CD4-positive, CD25-positive, alpha-beta regulatory T cell (primary cell): ENCODE measurements around the gene DNAH8. TPM values are rescaled to one million over a fixed set of nuclear protein-coding genes. Genes with fewer than 3 reads are reported as not detected.

Source experiments
- ATAC-seq, 2 donors: fragments of 150-1000 bp; cut with Tn5 transposase; one replicate each; pipeline ENCODE4 v1.10.0; 2021; ENCODE audit warnings: low read depth in 2 of 2, moderate number of reproducible peaks in 2 of 2, moderate library complexity in 1 of 2
- DNase-seq, 3 donors: peaks; one replicate each; pipeline versions ENCODE4 v3.0.0 to v3.0.0-alpha.2; 2012 to 2022; ENCODE audit warnings: mixed read lengths in 1 of 3
- H3K27ac ChIP-seq: one replicate; pipeline ENCODE4 v1.7.0; 2013; ENCODE audit warnings: mild to moderate bottlenecking, low read length; ENCODE audit not compliant: insufficient read depth, poor library complexity, severe bottlenecking
- H3K27me3 ChIP-seq: one replicate; pipeline ENCODE4 v1.7.0; 2013; ENCODE audit warnings: low read length; ENCODE audit not compliant: control insufficient read depth, insufficient read depth
- H3K36me3 ChIP-seq: one replicate; pipeline ENCODE4 v1.7.0; 2013; ENCODE audit warnings: mild to moderate bottlenecking, low read length, moderate library complexity; ENCODE audit not compliant: control insufficient read depth, insufficient read depth
- H3K4me1 ChIP-seq: 2 replicates; pipeline ENCODE4 v1.7.0; 2013; ENCODE audit warnings: mild to moderate bottlenecking, low read length; ENCODE audit not compliant: insufficient read depth, control insufficient read depth, poor library complexity, severe bottlenecking
- H3K4me3 ChIP-seq: one replicate; pipeline ENCODE4 v1.7.0; 2013; ENCODE audit warnings: low read depth, mild to moderate bottlenecking, low read length, moderate library complexity
- H3K9me3 ChIP-seq, 2 experiments: 1 replicate in 1 of 2; 2 replicates in 1 of 2; pipeline ENCODE4 v1.7.0; 2013; ENCODE audit warnings: low read length in 2 of 2, mild to moderate bottlenecking in 1 of 2, moderate library complexity in 1 of 2; ENCODE audit not compliant: control insufficient read depth in 2 of 2
- H3K27ac Mint-ChIP-seq, 3 donors: one replicate each; pipeline ENCODE4 v1.8.0; 2020 to 2022; ENCODE audit warnings: mild to moderate bottlenecking in 3 of 3, mixed read lengths in 3 of 3, moderate library complexity in 2 of 3
- H3K27me3 Mint-ChIP-seq: one replicate; pipeline ENCODE4 v1.8.0; 2022; ENCODE audit warnings: mild to moderate bottlenecking, mixed read lengths
- H3K36me3 Mint-ChIP-seq: one replicate; pipeline ENCODE4 v1.8.0; 2020; ENCODE audit warnings: mixed read lengths
- H3K4me1 Mint-ChIP-seq, 4 donors: one replicate each; pipeline ENCODE4 v1.8.0; 2020 to 2022; ENCODE audit warnings: mixed read lengths in 4 of 4, mild to moderate bottlenecking in 1 of 4
- H3K4me3 Mint-ChIP-seq, 4 donors: one replicate each; pipeline ENCODE4 v1.8.0; 2020 to 2022; ENCODE audit warnings: mild to moderate bottlenecking in 4 of 4, mixed read lengths in 4 of 4, moderate library complexity in 3 of 4
- H3K9me3 Mint-ChIP-seq, 7 donors: one replicate each; pipeline ENCODE4 v1.8.0; 2020 to 2022; ENCODE audit warnings: mixed read lengths in 7 of 7, mild to moderate bottlenecking in 3 of 7, moderate library complexity in 2 of 7
- polyA plus RNA-seq, 4 donors: library from polyadenylated mRNA; unstranded; fragments of 300-500 nt; fragmentation: Illumina TruSeq; gene quantifications; one replicate each; pipeline ENCODE4 v1.2.3, GENCODE V29; 2021
- total RNA-seq: library from RNA; stranded (reverse); gene quantifications from one replicate; pipeline ENCODE4 v1.2.3, GENCODE V29; 2022

Gene DNAH8
- total and polyA plus RNA-seq, 5 donors from 2014 or later, result 0.05 to 1.2 (median 0.57) TPM

DNA sequence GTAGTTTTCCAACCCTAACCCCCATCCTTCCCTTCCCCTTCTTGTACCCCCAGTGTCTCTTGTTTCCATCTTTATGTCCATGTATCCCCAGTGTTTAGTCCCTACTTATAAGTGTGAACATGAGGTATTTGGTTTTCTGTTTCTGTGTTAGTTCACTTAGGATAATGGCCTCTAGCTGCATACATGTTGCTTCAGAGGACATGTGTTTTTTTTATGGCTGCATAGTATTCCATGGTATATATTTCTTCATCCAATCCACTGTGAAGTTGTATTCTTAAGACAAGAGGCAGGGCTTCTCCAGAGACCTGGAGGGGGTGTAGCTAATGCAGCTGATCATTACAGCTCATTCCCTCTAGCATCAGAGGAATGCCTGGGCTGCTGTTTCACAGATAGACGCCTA is 4.2 kb downstream of the DNAH8 start:
- H3K9me3 Mint-ChIP-seq, result peaks cover 0 to 8% (median 4%) of the 10 kb centered on the region in 7 donors

DNA sequence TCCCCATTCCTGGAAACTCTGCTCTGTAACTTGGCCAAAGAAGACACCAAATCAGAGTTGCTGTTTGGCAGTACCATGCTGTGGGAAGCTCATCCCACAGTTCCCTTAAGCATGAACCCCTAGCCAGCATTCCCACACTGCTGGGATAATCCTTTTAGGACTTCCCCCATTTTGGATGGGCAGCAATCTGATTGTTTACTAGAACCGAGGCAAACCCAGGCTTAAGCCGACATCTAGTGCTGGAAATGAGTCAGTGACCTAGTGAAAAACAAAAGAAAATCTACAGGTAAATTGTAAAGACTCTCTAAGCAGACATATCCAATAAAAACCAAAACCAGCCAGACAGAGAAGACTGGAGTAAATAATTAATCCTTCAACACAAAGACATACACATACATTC is 5.2 kb downstream of the DNAH8 start:
- peaks cover 3% of the 10 kb centered on the region for H3K4me1 ChIP-seq
- H3K4me3 ChIP-seq, result no peak overlapping the region
- H3K27ac Mint-ChIP-seq, result no peak overlapping the region
- peaks cover 0 to 4% (median 0%) of the 10 kb centered on the region in 4 donors for H3K4me1 Mint-ChIP-seq
- H3K36me3 ChIP-seq, result no peaks in the 10 kb centered on the region
- peaks cover 0 to 8% (median 4%) of the 10 kb centered on the region in 7 donors for H3K9me3 Mint-ChIP-seq
- ATAC-seq, result no peak
- peaks cover 3 to 6% of the 10 kb centered on the region in 2 experiments for H3K9me3 ChIP-seq
- no peaks in the 10 kb centered on the region for H3K36me3 Mint-ChIP-seq
- H3K27me3 Mint-ChIP-seq, result peaks cover 63% of the 10 kb centered on the region
- H3K4me3 Mint-ChIP-seq, result no peak overlapping the region
- peaks cover 45% of the 10 kb centered on the region for H3K27me3 ChIP-seq
- no peak for DNase-seq
- no peak overlapping the region for H3K27ac ChIP-seq

More for the DNA sequence above, 4.2 kb downstream of the DNAH8 start:
- no peak overlapping the region for H3K4me3 Mint-ChIP-seq
- no peak overlapping the region for H3K27ac Mint-ChIP-seq
- peaks cover 0 to 4% (median 2%) of the 10 kb centered on the region in 4 donors for H3K4me1 Mint-ChIP-seq
- H3K27me3 ChIP-seq, result peaks cover 50% of the 10 kb centered on the region
- H3K27ac ChIP-seq, result no peak overlapping the region
- peaks cover 8% of the 10 kb centered on the region for H3K4me1 ChIP-seq
- no peaks in the 10 kb centered on the region for H3K36me3 ChIP-seq
- H3K9me3 ChIP-seq, result peaks cover 3 to 6% of the 10 kb centered on the region in 2 experiments
- no peaks in the 10 kb centered on the region for H3K36me3 Mint-ChIP-seq
- H3K27me3 Mint-ChIP-seq, result peaks cover 70% of the 10 kb centered on the region
- ATAC-seq (no peak), DNase-seq (no peak)
- no peak overlapping the region for H3K4me3 ChIP-seq

DNA sequence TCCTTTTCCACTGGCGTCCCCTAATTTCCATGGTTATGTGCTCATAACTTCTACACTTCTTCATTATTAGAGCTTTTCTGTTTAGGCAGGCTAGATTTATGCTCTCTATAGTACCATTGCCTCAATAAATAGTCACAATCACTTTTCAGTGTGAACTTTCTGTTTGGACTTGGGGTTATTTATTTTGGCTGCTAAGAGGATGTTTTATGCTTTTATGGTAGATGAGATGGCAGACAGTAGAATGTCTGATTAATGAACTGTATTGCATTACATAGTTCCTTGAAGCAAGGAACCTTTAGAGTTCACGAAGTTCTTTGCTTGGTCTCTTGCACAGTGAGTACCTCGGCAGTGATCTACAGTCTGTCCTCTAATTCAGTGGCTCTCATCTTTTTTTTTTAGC is 6.9 kb downstream of the DNAH8 start:
- Histone ChIP-seq H3K9me3 (peaks cover 3 to 6% of the 10 kb centered on the region in 2 experiments), H3K4me3 (no peak overlapping the region), H3K27ac (no peak overlapping the region), H3K27me3 (peaks cover 36% of the 10 kb centered on the region), H3K36me3 (no peaks in the 10 kb centered on the region), H3K4me1 (no peaks in the 10 kb centered on the region)
- no peaks in the 10 kb centered on the region for H3K4me1 Mint-ChIP-seq
- H3K36me3 Mint-ChIP-seq, result no peaks in the 10 kb centered on the region
- no peak for ATAC-seq
- H3K27me3 Mint-ChIP-seq, result peaks cover 46% of the 10 kb centered on the region
- DNase-seq, result no peak
- no peak overlapping the region for H3K27ac Mint-ChIP-seq
- peaks cover 0 to 8% (median 4%) of the 10 kb centered on the region in 7 donors for H3K9me3 Mint-ChIP-seq
- no peak overlapping the region for H3K4me3 Mint-ChIP-seq

DNA sequence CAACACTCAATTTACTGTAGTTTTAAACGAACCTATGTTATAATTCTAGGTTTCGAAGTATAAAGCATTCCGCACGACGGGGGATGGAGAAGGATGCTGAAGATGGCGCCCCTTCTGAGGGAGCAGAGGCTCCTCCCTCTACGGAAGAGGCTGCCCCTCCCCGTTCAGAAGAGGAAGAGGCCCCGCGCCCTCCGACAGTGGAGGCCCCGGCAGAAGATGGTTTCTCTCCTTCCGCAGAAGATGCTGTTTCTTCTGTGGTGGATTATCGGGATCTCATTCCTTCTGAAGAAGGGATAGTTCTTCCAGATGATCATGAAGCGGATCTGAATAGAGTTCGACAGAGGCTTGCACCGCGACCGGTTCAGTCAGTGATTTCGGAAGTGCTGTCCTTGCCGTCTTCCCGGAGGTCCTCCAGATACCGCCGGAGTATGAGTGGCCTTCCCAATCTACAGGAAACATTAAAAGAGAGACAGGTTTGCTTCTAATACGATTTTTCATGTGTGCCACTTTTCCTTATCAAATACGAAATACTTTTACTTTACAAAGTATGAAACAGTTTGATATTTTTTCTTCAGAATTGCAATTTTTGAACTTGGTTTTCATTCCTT is 7.7 kb downstream of the DNAH8 start:
- Histone ChIP-seq H3K4me1 (no peaks in the 10 kb centered on the region), H3K36me3 (no peaks in the 10 kb centered on the region), H3K9me3 (peaks cover 3 to 6% of the 10 kb centered on the region in 2 experiments), H3K27ac (no peak overlapping the region), H3K27me3 (peaks cover 33% of the 10 kb centered on the region), H3K4me3 (no peak overlapping the region)
- Mint-ChIP-seq H3K27ac (no peak overlapping the region), H3K27me3 (peaks cover 38% of the 10 kb centered on the region), H3K9me3 (peaks cover 0 to 8% (median 4%) of the 10 kb centered on the region in 7 donors), H3K4me3 (no peak overlapping the region), H3K4me1 (no peaks in the 10 kb centered on the region), H3K36me3 (no peaks in the 10 kb centered on the region)
- ATAC-seq, result no peak
- no peak for DNase-seq

DNA sequence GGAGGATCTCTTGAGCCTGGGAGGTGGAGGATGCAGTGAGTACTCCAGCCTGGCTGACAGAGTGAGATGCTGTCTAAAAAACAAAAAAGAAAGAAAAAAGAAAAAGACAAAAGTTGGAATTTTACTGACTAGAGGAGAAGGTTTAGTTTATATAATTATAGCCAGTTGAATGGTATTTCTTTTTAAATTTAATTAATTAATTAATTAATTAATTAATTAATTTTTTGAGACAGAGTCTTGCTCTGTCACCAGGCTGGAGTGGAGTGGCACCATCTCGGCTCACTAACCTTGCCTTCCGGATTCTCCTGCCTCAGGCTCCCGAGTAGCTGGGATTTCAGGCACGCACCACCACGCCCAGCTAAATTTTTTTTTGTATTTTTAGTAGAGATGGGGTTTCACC is 8.7 kb downstream of the DNAH8 start:
- Mint-ChIP-seq H3K4me1 (no peaks in the 10 kb centered on the region), H3K27ac (no peak overlapping the region), H3K4me3 (no peak overlapping the region), H3K9me3 (peaks cover 0 to 8% (median 4%) of the 10 kb centered on the region in 7 donors), H3K36me3 (no peaks in the 10 kb centered on the region), H3K27me3 (peaks cover 37% of the 10 kb centered on the region)
- Histone ChIP-seq H3K36me3 (no peaks in the 10 kb centered on the region), H3K27ac (no peak overlapping the region), H3K4me3 (no peak overlapping the region), H3K4me1 (no peaks in the 10 kb centered on the region), H3K27me3 (peaks cover 28% of the 10 kb centered on the region), H3K9me3 (peaks cover 3 to 6% of the 10 kb centered on the region in 2 experiments)
- DNase-seq, result no peak
- ATAC-seq, result no peak

DNA sequence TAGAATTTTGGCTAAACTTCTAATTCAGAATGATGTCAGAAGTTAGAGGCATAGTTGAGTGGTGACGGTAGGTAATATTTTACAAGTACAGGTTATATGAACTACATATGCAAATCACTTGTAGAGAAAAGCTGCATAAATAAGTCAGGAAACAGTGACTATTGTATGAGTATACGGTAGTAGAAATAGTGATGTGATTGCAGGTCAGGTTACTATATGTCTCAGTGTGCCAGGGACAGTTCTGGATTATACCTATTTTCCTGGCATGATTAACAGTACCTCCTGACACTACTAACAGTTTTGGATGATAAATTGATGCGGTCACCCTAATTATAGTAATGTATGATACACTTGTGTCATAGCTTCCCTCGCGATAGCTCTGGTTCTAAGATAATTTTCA is 9.2 kb downstream of the DNAH8 start:
- no peak for ATAC-seq

DNA sequence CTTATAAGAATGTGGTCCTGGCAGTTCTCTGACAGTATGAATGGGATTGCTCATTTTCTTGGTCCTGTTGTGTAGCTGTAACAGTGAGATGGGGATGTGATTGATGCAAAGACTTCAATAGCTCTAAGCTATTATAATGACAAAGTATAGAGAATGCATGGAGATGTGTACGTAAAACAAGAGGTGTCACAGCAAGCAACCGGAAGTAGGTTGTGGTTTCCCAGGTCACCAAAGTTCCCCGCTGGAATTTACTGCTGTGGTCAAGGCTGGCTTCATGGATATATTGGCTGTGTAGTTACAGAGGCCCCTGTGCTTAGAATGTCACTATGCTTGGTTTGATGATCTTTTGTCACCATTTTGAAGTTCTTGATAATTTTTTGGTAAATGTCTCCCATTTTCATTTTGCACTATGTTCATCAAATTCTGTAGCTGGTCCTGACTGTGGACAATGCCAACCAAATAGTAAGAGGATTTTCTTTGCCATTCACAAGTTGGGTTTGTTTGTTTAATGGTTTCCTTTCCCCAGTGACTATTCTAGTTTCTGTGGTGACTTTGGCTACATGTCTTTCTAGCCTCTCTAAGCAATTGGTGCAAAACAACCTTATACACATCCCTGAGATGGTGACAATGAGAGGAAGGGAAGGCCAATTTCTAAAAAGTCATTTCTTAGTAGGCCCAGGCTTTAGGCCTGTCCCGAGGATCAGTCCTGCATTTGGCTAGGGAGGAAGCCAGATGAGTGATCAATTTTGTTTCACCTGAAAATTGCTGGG is 10.5 kb downstream of the DNAH8 start:
- H3K27ac Mint-ChIP-seq, result no peak overlapping the region
- H3K4me1 ChIP-seq, result no peaks in the 10 kb centered on the region
- H3K27ac ChIP-seq, result no peak overlapping the region
- peaks cover 12% of the 10 kb centered on the region for H3K27me3 ChIP-seq
- H3K4me1 Mint-ChIP-seq, result no peaks in the 10 kb centered on the region
- DNase-seq, result no peak
- no peak overlapping the region for H3K4me3 Mint-ChIP-seq
- H3K36me3 ChIP-seq, result no peaks in the 10 kb centered on the region
- H3K4me3 ChIP-seq, result no peak overlapping the region
- H3K36me3 Mint-ChIP-seq, result no peaks in the 10 kb centered on the region
- peaks cover 23% of the 10 kb centered on the region for H3K27me3 Mint-ChIP-seq
- ATAC-seq, result no peak
- peaks cover 0 to 5% (median 0%) of the 10 kb centered on the region in 7 donors for H3K9me3 Mint-ChIP-seq
- peaks cover 0 to under 1% of the 10 kb centered on the region in 2 experiments for H3K9me3 ChIP-seq

More for the DNA sequence above, 9.2 kb downstream of the DNAH8 start:
- Mint-ChIP-seq H3K27ac (no peak overlapping the region), H3K27me3 (peaks cover 34% of the 10 kb centered on the region), H3K36me3 (no peaks in the 10 kb centered on the region), H3K4me3 (no peak overlapping the region), H3K9me3 (peaks cover 0 to 8% (median 4%) of the 10 kb centered on the region in 7 donors), H3K4me1 (no peaks in the 10 kb centered on the region)
- no peaks in the 10 kb centered on the region for H3K4me1 ChIP-seq
- no peaks in the 10 kb centered on the region for H3K36me3 ChIP-seq
- peaks cover 1 to 6% of the 10 kb centered on the region in 2 experiments for H3K9me3 ChIP-seq
- H3K27me3 ChIP-seq, result peaks cover 23% of the 10 kb centered on the region
- no peak overlapping the region for H3K4me3 ChIP-seq
- DNase-seq, result no peak
- no peak overlapping the region for H3K27ac ChIP-seq
